Left cardiac atrium (tissue), 4 donors: ENCODE data around the gene HCLS1. TPM values are rescaled to one million over a fixed set of nuclear protein-coding genes. Genes with fewer than 3 reads are reported as not detected.
"Not testable (repeated sequence)": the region's sequence is repeated elsewhere in the genome, so short reads cannot be mapped to it uniquely, and the experiment has no call there.

ENCODE experiments used
- ATAC-seq, 2 donors: fragments of 200-7000 bp; cut with Tn5 transposase; one replicate each; pipeline ENCODE4 v1.9.1; 2020; ENCODE audit warnings: mild to moderate bottlenecking in 2 of 2, moderate library complexity in 2 of 2
- DNase-seq: peaks from one replicate; pipeline ENCODE4 v3.0.0-alpha.2; 2020
- intact Hi-C, 2 donors: fragments of 100-400 bp; cut with DNase I; formaldehyde crosslinking; loops; one replicate each; pipeline versions ENCODE4 v1.14.1 to v1.15.1; 2022 to 2023
- total RNA-seq, 2 donors: library from RNA; stranded (reverse); fragmentation: NEBNext Ultra II Directional; extraction: Animal tissue kit (Norgen Biotek cat#: 25700); gene quantifications; one replicate each; pipeline ENCODE4 v1.2.1, GENCODE V29; 2021
- donor health status: DM: no; HTN: yes; CAD: no.
- donor health status: DM: no; HTN: yes; CAD: no; lungs with severe emphysema.
- donor health status: DM: yes; HTN: yes; CAD: no.
- donor health status: Dilated cardiomyopathy.

The HCLS1 gene
- total RNA-seq, 2 donors from 2014 or later: 24.2 to 28.9 TPM

GRCh38 chr3:121606106-121606505 is 54.6 kb downstream of the HCLS1 start:
- intact Hi-C loops: no loop called here
- DNase-seq (no peak), ATAC-seq (no peak)

GRCh38 chr3:121604759-121605158 is 55.9 kb downstream of the HCLS1 start:
- intact Hi-C loops: no loop called here
- DNase-seq: no peak
- ATAC-seq: no peak

GRCh38 chr3:121601212-121601812 is 59.4 kb downstream of the HCLS1 start:
- DNase-seq (no peak), ATAC-seq (peak; percentile 61 to 72)
- intact Hi-C loops: no loop called here

- intact Hi-C loops: loop anchor here in 1 of 2 donors (5.0 kb wide), 1 partner anchor 47 kb away; no protein-coding TSS in a partner anchor
- ATAC-seq: not testable (repeated sequence)
Measured at GRCh38 chr3:121599900-121600299, 60.8 kb downstream of the HCLS1 start.

GRCh38 chr3:121598564-121598963 is 62.1 kb downstream of the HCLS1 start:
- intact Hi-C loops: loop anchor here in 1 of 2 donors (5.0 kb wide), 1 partner anchor 49 kb away; no protein-coding TSS in a partner anchor
- DNase-seq (no peak), ATAC-seq (no peak)

More at GRCh38 chr3:121599900-121600299, 60.8 kb downstream of the HCLS1 start:
- not testable (repeated sequence) for DNase-seq

GRCh38 chr3:121595765-121596406 is 64.8 kb downstream of the HCLS1 start:
- DNase-seq (no peak), ATAC-seq (peak; percentile 42 to 47)
- intact Hi-C loops: loop anchor here in 1 of 2 donors (5.0 kb wide), 1 partner anchor 51 kb away; no protein-coding TSS in a partner anchor

GRCh38 chr3:121594850-121595249 is 65.9 kb downstream of the HCLS1 start:
- ATAC-seq: no peak
- intact Hi-C loops: loop anchor here in 1 of 2 donors (5.0 kb wide), 1 partner anchor 52 kb away; no protein-coding TSS in a partner anchor
- no peak for DNase-seq

- intact Hi-C loops, ATAC-seq, DNase-seq: not testable (repeated sequence)
Measured at GRCh38 chr3:121593806-121594205, 66.9 kb downstream of the HCLS1 start.

GRCh38 chr3:121592856-121593702 is 67.6 kb downstream of the HCLS1 start, which contains the start of gene FBXO40:
FBXO40 (plus strand) TSS chr3:121593379; CDS start chr3:121620576, 27,197 bp downstream.
- peak; percentile 31 for DNase-seq
- peak; percentile 79 to 85 for ATAC-seq
- intact Hi-C loops: no loop called here

- intact Hi-C loops: no loop called here
- DNase-seq: no peak
Measured at GRCh38 chr3:121584418-121584817, 76.3 kb downstream of the HCLS1 start.

GRCh38 chr3:121581691-121582090 is 79.0 kb downstream of the HCLS1 start:
- intact Hi-C loops: no loop called here
- ATAC-seq (no peak), DNase-seq (no peak)

More at GRCh38 chr3:121584418-121584817, 76.3 kb downstream of the HCLS1 start:
- ATAC-seq: no peak

Other genes with a start within 250 kb of the HCLS1 start
- under 1 TPM; 0.77 to 0.79 TPM for gene POLQ, start 114.9 kb downstream of the HCLS1 start, total RNA-seq
- not detected for gene ARGFX, start 93.0 kb downstream of the HCLS1 start, total RNA-seq
- 100 to 1,000 TPM; 116 to 146 TPM for gene FBXO40, start 67.5 kb downstream of the HCLS1 start, total RNA-seq
- gene GOLGB1, start 88.8 kb upstream of the HCLS1 start, total RNA-seq: 10 to 100 TPM; 48.1 to 52.3 TPM
- gene IQCB1, start 174.2 kb upstream of the HCLS1 start, total RNA-seq: 1 to 10 TPM; 8.1 to 9.1 TPM
- 1 to 10 TPM; 3.8 to 4.0 TPM for gene EAF2, start 174.3 kb upstream of the HCLS1 start, total RNA-seq
- gene SLC15A2, start 233.5 kb upstream of the HCLS1 start, total RNA-seq: 1 to 10 TPM in 1 of 2 donors, under 1 TPM in 1; 0.68 to 1.2 TPM